Measurements from ENCODE around the gene RBM46. TPM values are rescaled to one million over a fixed set of nuclear protein-coding genes. Genes with fewer than 3 reads are reported as not detected.

RBM46 gene
- total RNA-seq, 2 experiments from 2014 or later: not detected

- H3K36me3 Mint-ChIP-seq (ENCODE audit: low read depth): no peaks in the 10 kb centered on the region
- H3K9me3 Mint-ChIP-seq (ENCODE audit: low read depth): no peaks in the 10 kb centered on the region
- intact Hi-C loops (cut with DNase I, micrococcal nuclease): loop anchor here in 1 of 2 experiments (10.0 kb wide), 1 partner anchor 190 kb away; the partner anchor contains the start of gene PLRG1
- H3K4me1 Mint-ChIP-seq: peaks cover 16% of the 10 kb centered on the region
- peak overlapping the region; percentile 64 for H3K4me3 Mint-ChIP-seq
- CTCF ChIA-PET: interaction anchor here (1.0 kb wide), 1 partner anchor 23 kb away, joined by 3 read pairs; no protein-coding TSS in a partner anchor
- DNase-seq (no peak), ATAC-seq (no peak)
- peaks cover 57% of the 10 kb centered on the region for H3K27me3 Mint-ChIP-seq
- no peak overlapping the region for H3K27ac Mint-ChIP-seq
- POLR2A ChIA-PET: interaction anchor here (0.5 kb wide), 1 partner anchor 21 kb away, joined by 6 read pairs; no protein-coding TSS in a partner anchor
Observed at GRCh38 chr4:154744341-154744926, 36.6 kb upstream of the RBM46 start.

DNA sequence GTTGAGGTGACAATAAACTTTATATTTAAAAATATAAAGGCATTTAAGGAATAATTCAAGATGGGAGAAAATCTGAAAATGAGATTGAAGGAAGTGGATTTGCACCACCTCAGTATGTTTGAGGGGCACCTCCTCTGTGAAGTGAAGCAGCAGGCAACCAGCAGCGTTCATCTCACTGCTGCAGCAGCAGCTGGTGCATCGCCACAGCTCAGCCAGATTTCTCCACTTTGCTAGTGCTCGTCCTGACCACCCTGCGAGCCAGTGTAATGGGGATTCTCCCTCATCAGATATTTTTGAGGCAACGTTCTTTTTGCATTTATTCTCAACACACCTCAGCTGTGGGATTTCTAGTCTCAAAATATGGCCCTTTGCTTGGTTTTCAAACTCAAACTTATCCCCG lies 23.4 kb upstream of the RBM46 start:
- Mint-ChIP-seq H3K27me3 (peaks cover 3% of the 10 kb centered on the region), H3K4me1 (no peaks in the 10 kb centered on the region), H3K36me3 (ENCODE audit: low read depth) (no peaks in the 10 kb centered on the region), H3K9me3 (ENCODE audit: low read depth) (no peaks in the 10 kb centered on the region), H3K27ac (no peak overlapping the region), H3K4me3 (no peak overlapping the region)
- ChIA-PET POLR2A (no interaction called here), CTCF (no interaction called here)
- intact Hi-C loops (cut with DNase I, micrococcal nuclease): no loop called here
- no peak for ATAC-seq
- no peak for DNase-seq

DNA sequence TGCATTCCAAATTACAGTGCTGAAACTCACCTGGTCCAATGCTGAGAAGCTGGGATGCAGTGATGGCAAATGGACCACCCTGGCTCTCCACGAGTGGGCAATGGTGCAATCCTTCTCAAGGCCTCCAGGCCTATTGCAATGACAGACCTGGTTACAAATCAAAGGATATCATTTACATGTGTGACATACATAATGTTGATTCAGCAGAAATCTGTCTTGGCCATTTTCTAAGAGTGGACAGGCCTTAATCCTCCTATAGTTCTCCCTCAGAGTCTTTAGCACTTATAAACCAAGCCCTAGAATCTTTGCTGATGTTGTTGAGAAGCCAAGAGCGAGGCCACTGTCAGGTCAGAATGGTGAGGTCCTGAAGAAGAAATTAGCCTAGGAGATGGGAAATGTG lies 20.2 kb upstream of the RBM46 start:
- Mint-ChIP-seq H3K27me3 (peaks cover 6% of the 10 kb centered on the region), H3K36me3 (ENCODE audit: low read depth) (no peaks in the 10 kb centered on the region), H3K4me1 (no peaks in the 10 kb centered on the region), H3K27ac (no peak overlapping the region), H3K9me3 (ENCODE audit: low read depth) (no peaks in the 10 kb centered on the region), H3K4me3 (no peak overlapping the region)
- ATAC-seq (no peak), DNase-seq (no peak)
- intact Hi-C loops (cut with DNase I, micrococcal nuclease): no loop called here
- CTCF ChIA-PET: no interaction called here
- POLR2A ChIA-PET: no interaction called here

DNA sequence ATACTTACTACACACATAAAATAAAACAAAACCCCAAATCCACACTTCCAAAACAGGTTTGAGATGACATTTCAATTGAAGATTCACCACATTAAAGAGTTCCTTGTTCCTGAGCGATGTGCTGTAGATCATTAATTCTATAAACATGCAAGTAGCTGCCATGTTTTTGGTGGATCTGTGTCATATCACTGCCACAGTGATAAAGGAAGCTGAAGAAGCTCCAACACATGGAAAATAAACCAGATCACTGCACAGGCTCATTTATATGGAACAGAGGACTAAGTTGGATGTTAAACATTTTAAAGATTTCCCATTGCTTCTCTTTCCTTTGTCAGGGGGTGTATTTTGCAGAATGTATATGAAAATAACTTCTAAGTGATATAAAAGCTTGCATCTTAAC lies 2.8 kb upstream of the RBM46 start:
- ChIA-PET CTCF (interaction anchor here (0.7 kb wide), 1 partner anchor 141 kb away, joined by 3 read pairs; no protein-coding TSS in a partner anchor), POLR2A (interaction anchor here (0.5 kb wide), 1 partner anchor 308 kb away, joined by 4 read pairs; no protein-coding TSS in a partner anchor)
- no peak overlapping the region for H3K27ac Mint-ChIP-seq

DNA sequence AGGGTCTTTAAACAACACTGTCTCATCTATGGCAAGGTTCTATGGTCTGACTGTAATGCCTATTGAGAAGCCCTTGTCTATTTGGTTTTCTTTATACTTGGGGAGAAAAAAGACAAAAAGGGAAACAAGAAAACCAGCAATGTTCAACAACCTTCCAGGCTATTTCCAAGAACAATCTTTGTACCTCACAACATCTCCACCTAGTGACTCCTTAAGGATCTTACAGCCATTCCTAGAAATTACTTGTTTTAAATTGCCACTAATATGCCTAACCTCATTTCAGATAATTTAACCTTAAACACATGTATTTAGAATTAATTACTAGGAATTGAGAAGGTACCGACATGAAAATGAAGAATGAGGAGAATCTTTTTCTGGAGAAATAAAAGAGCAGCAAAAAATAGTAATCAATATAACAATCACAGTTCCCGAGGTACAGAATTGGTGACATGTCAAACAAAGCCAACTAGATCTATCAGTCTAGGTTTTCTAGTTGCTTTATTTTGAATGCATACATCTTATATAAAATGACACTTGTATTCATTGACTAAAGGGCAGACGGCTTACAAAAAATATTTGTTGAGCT lies 1.6 kb upstream of the RBM46 start:
- ChIA-PET CTCF (no interaction called here), POLR2A (no interaction called here)
- ATAC-seq (no peak), DNase-seq (no peak)
- Mint-ChIP-seq H3K27ac (no peak overlapping the region), H3K36me3 (ENCODE audit: low read depth) (no peaks in the 10 kb centered on the region), H3K4me3 (no peak overlapping the region), H3K4me1 (no peaks in the 10 kb centered on the region), H3K27me3 (peaks cover 17% of the 10 kb centered on the region), H3K9me3 (ENCODE audit: low read depth) (no peaks in the 10 kb centered on the region)
- intact Hi-C loops (cut with DNase I, micrococcal nuclease): loop anchor here (5.0 kb wide), 2 partner anchors 142 to 152 kb away; no protein-coding TSS in a partner anchor

More for the DNA sequence above, 2.8 kb upstream of the RBM46 start:
- DNase-seq: no peak
- ATAC-seq: no peak
- intact Hi-C loops (cut with DNase I, micrococcal nuclease): loop anchor here (5.0 kb wide), 2 partner anchors 141 to 151 kb away; no protein-coding TSS in a partner anchor
- H3K4me3 Mint-ChIP-seq: no peak overlapping the region
- no peaks in the 10 kb centered on the region for H3K9me3 Mint-ChIP-seq (ENCODE audit: low read depth)
- H3K4me1 Mint-ChIP-seq: no peaks in the 10 kb centered on the region
- H3K36me3 Mint-ChIP-seq (ENCODE audit: low read depth): no peaks in the 10 kb centered on the region
- H3K27me3 Mint-ChIP-seq: peaks cover 15% of the 10 kb centered on the region

- ChIA-PET POLR2A (no interaction called here), CTCF (no interaction called here)
- no peaks in the 10 kb centered on the region for H3K4me1 Mint-ChIP-seq
- DNase-seq (no peak), ATAC-seq (no peak)
- no peak overlapping the region for H3K4me3 Mint-ChIP-seq
- intact Hi-C loops (cut with DNase I, micrococcal nuclease): no loop called here
- peaks cover 15% of the 10 kb centered on the region for H3K27me3 Mint-ChIP-seq
- no peaks in the 10 kb centered on the region for H3K9me3 Mint-ChIP-seq (ENCODE audit: low read depth)
- H3K27ac Mint-ChIP-seq: no peak overlapping the region
- no peaks in the 10 kb centered on the region for H3K36me3 Mint-ChIP-seq (ENCODE audit: low read depth)
Observed at GRCh38 chr4:154781983-154782293, 866 bp downstream of the RBM46 start.

GRCh38 chr4:154807042-154807630 lies 26.1 kb downstream of the RBM46 start:
- Mint-ChIP-seq H3K36me3 (ENCODE audit: low read depth) (no peaks in the 10 kb centered on the region), H3K9me3 (ENCODE audit: low read depth) (no peaks in the 10 kb centered on the region), H3K27ac (no peak overlapping the region), H3K4me1 (no peaks in the 10 kb centered on the region), H3K4me3 (no peak overlapping the region), H3K27me3 (peaks cover 3% of the 10 kb centered on the region)
- DNase-seq: no peak
- CTCF ChIA-PET: interaction anchor here (0.6 to 1.9 kb wide), 7 partner anchors 10 to 1144 kb away, joined by 3 to 6 read pairs (median 4); no protein-coding TSS in a partner anchor
- POLR2A ChIA-PET: interaction anchor here (0.6 kb wide), 1 partner anchor 258 kb away, joined by 3 read pairs; no protein-coding TSS in a partner anchor
- intact Hi-C loops (cut with DNase I, micrococcal nuclease): loop anchor here (1.0 to 5.0 kb wide), 5 partner anchors 545 to 980 kb away; no protein-coding TSS in a partner anchor
- ATAC-seq: no peak

DNA sequence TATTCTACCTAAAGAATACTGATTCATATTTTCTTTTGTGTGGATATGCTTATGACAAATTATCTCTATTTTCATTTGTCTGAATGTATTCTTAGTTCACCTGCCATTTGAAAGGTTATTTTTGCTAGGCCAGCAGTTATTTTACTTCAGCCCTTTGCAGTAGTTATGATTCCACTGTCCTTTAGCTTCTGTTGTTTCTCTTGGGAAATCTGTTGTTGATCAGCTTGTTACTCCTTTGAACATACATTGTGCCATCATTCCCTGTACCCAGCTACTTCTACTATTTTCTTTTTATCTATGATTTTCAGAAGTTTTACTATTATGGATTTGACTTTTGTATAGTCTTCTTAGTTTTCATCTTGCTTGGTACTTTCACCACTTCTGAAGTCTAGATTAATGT lies 37.2 kb downstream of the RBM46 start:
- H3K27ac Mint-ChIP-seq: no peak overlapping the region

DNA sequence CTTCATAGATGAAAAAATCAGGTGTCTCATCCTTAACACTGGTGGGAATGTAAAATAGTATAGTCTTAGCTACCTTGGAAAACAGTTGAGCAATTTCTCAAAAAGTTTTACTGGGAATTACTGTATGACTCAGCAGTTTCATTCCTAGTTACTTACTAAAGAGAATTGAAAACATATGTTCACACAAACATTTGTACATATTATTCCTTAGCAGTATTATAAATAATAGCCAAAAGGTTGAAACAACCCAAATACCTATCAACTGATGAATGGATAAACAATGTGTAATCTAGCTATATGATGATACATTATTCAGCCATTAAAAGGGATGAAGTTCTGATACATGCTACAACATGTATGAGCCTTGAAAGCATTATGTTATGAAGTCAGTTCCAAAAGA lies 41.7 kb downstream of the RBM46 start:
- H3K27me3 Mint-ChIP-seq: peaks cover 9% of the 10 kb centered on the region
- H3K4me3 Mint-ChIP-seq: no peak overlapping the region
- no peak overlapping the region for H3K27ac Mint-ChIP-seq
- H3K36me3 Mint-ChIP-seq (ENCODE audit: low read depth): no peaks in the 10 kb centered on the region
- ATAC-seq (no peak), DNase-seq (no peak)
- POLR2A ChIA-PET: no interaction called here
- peaks cover 1% of the 10 kb centered on the region for H3K9me3 Mint-ChIP-seq (ENCODE audit: low read depth)
- intact Hi-C loops (cut with DNase I, micrococcal nuclease): no loop called here
- H3K4me1 Mint-ChIP-seq: no peaks in the 10 kb centered on the region
- CTCF ChIA-PET: interaction anchor here (0.7 kb wide), 1 partner anchor 15 kb away, joined by 3 read pairs; no protein-coding TSS in a partner anchor

More for the DNA sequence above, 37.2 kb downstream of the RBM46 start:
- no peak overlapping the region for H3K4me3 Mint-ChIP-seq
- no peaks in the 10 kb centered on the region for H3K4me1 Mint-ChIP-seq
- no peaks in the 10 kb centered on the region for H3K36me3 Mint-ChIP-seq (ENCODE audit: low read depth)
- H3K9me3 Mint-ChIP-seq (ENCODE audit: low read depth): peaks cover 1% of the 10 kb centered on the region
- H3K27me3 Mint-ChIP-seq: peaks cover 11% of the 10 kb centered on the region
- intact Hi-C loops (cut with DNase I, micrococcal nuclease): no loop called here
- POLR2A ChIA-PET: no interaction called here
- CTCF ChIA-PET: interaction anchor here (1.9 kb wide), 1 partner anchor 11 kb away, joined by 5 read pairs; no protein-coding TSS in a partner anchor
- DNase-seq (no peak), ATAC-seq (no peak)

- no peak overlapping the region for H3K27ac Mint-ChIP-seq
- ATAC-seq: no peak
- ChIA-PET CTCF (no interaction called here), POLR2A (no interaction called here)
- no peaks in the 10 kb centered on the region for H3K36me3 Mint-ChIP-seq (ENCODE audit: low read depth)
- peaks cover 5% of the 10 kb centered on the region for H3K27me3 Mint-ChIP-seq
- no peak for DNase-seq
- intact Hi-C loops (cut with DNase I, micrococcal nuclease): no loop called here
- no peaks in the 10 kb centered on the region for H3K4me1 Mint-ChIP-seq
- H3K9me3 Mint-ChIP-seq (ENCODE audit: low read depth): peaks cover 13% of the 10 kb centered on the region
- H3K4me3 Mint-ChIP-seq: no peak overlapping the region
Observed at GRCh38 chr4:154836030-154836429, 55.0 kb downstream of the RBM46 start.

DNA sequence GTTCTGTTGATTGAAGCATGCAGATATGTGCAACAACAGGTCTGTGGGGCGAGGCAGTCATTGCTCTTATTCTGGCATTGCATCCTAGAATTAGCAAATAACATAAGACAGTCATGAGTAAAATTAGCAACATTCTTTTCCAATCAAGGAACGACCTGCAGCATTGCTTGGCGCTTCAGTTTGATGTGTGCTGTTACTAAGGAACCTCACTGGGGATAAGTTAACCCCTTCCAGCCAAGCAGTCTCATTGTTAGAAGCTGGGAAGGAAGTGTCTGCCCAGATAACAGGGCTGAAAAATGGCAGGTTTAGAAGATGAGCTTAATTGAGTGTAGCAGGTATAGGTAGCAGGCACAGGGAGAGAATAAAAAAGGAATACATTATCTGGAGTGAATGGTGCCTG lies 55.4 kb downstream of the RBM46 start:
- H3K36me3 Mint-ChIP-seq (ENCODE audit: low read depth): no peaks in the 10 kb centered on the region
- no peak overlapping the region for H3K4me3 Mint-ChIP-seq
- no peaks in the 10 kb centered on the region for H3K4me1 Mint-ChIP-seq
- H3K9me3 Mint-ChIP-seq (ENCODE audit: low read depth): peaks cover 13% of the 10 kb centered on the region
- ATAC-seq (no peak), DNase-seq (no peak)
- CTCF ChIA-PET: no interaction called here
- H3K27me3 Mint-ChIP-seq: peaks cover 2% of the 10 kb centered on the region
- H3K27ac Mint-ChIP-seq: no peak overlapping the region
- POLR2A ChIA-PET: no interaction called here
- intact Hi-C loops (cut with DNase I, micrococcal nuclease): no loop called here

DNA sequence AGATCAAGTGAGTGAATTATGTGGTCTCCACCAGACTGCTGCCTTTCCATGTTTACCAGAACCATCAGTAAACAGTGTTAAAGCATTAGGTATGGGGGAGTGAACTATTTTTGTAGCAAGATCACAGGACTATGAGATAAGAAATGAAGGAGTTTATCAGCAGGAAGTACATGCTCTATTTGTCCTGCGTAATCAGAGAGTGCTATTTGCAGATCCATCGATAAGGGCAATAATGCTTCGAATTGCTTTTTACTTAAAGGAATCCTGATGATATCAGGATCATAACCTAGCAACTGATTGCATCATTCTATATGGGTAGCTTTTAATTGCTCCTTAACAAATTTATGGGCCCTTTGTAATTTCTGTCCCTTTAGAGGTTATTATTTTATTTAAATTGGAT lies 57.1 kb downstream of the RBM46 start:
- ChIA-PET POLR2A (no interaction called here), CTCF (no interaction called here)
- H3K27me3 Mint-ChIP-seq: no peaks in the 10 kb centered on the region
- H3K27ac Mint-ChIP-seq: no peak overlapping the region
- intact Hi-C loops (cut with DNase I, micrococcal nuclease): no loop called here
- DNase-seq (no peak), ATAC-seq (no peak)
- H3K4me1 Mint-ChIP-seq: no peaks in the 10 kb centered on the region
- H3K9me3 Mint-ChIP-seq (ENCODE audit: low read depth): peaks cover 7% of the 10 kb centered on the region
- no peaks in the 10 kb centered on the region for H3K36me3 Mint-ChIP-seq (ENCODE audit: low read depth)
- H3K4me3 Mint-ChIP-seq: no peak overlapping the region
